ENCODE measurements around the gene GRK4.

The GRK4 gene

GRCh38 chr4:3074846-3075651, 111.7 kb downstream of the GRK4 start:
- FAIRE-seq = no peak

- no peak for FAIRE-seq
Observed at GRCh38 chr4:3075652-3075981, 112.2 kb downstream of the GRK4 start.

- FAIRE-seq = no peak
Observed at GRCh38 chr4:3077796-3078195, 114.4 kb downstream of the GRK4 start.

DNA sequence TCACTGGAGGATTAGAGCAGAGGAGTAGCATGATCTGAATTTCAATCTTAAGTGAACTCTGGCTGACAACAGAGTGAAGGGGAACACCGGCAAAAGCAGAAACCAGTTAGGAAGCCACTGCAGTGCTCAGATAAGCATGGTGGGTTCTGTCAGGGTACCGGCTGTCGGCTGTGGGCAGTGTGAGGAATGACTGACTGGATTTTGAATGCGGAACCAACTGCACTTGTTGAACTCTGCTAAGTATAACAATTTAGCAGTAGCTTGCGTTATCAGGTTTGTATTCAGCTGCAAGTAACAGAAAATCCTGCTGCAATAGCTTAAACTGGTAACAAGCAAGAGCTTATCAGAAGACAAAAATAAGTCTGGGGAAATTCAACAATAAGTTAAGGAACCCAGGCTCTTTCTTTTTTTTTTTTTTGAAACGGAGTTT, 116.3 kb downstream of the GRK4 start:
- FAIRE-seq = no peak

DNA sequence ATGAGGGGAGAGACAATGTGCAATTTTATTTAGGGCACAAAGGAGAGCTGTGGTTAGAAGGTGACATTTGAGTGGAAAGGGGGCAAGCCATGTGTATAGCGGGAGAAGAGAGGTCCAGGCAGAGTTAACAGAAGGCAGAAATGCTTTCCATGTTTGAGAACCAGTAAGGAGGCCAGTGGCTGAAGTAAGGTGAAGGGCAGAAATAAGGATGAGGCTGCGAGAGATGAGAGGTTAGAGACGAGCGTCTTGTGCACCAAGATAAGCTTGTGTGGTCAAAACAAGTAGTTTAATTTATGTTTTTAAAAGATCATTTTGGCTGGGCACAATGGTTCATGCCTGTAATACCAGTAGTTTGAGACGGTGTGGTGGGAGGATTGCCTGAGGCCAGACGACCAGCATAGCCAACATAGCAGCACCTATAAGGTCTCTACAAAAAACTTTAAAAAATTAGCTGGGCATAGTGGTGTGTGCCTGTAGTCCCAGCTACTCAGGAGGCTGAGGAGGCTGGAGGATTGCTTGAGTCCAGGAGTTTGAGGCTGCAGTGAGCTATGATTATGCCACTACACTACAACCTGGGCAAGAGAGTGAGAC, 119.6 kb downstream of the GRK4 start:
- no peak for FAIRE-seq

GRCh38 chr4:3083732-3084131, 120.4 kb downstream of the GRK4 start:
- no peak for FAIRE-seq

- no peak for FAIRE-seq
Observed at GRCh38 chr4:3085948-3086670, 122.7 kb downstream of the GRK4 start.

DNA sequence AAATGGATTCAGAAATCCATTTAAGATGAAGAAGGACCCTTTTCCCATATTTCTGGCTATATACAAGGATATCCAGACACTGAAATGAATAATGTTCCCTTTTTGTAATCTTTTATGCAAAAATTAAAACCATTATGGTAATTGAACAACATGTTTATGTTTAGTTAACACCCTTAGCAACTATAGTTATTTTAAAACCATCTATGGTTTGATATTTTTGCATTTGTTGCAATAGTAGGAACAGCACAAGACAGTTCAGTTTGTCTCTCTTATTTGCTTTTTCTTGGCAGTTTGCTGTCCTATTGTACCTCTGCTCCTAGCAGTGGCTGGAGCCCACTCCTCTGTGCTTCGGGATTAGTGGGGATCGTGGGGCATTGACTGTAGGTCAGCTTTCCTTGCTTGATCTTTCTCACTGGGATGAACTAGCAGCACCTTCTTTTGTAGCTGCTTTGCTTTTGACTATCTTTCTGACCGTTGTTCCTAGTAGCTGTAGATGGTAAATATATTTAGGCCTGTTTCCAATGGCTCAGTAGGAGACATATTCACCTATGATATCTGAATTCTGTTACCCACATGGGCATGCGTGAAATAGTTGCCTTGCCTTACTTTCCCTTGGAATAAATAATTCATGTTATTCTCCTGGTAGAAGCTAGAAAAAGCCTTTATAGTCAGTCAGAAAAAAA, 123.9 kb downstream of the GRK4 start:
- no peak for FAIRE-seq
